Loucy (cell line): ENCODE data around the gene ZC2HC1B.

Experiments used
- CTCF ChIP-seq: fragments of 200-600 bp; sonication (generic); conservative IDR thresholded peaks from 2 replicates; pipeline ENCODE4 v1.5.1; 2014; ENCODE audit warnings: mild to moderate bottlenecking, antibody characterized with exemption, low read length
- EZH2phosphoT487 ChIP-seq: fragments of 200-600 bp; IDR thresholded peaks from 2 replicates; pipeline ENCODE4 v1.6.1; 2018; ENCODE audit warnings: antibody characterized with exemption, mild to moderate bottlenecking, moderate library complexity, borderline replicate concordance

GRCh38 chr6:143982968-143983367 lies 118.7 kb downstream of the ZC2HC1B start:
- TF ChIP-seq CTCF (no peak), EZH2phosphoT487 (no peak)
